Tibial nerve (tissue), 3 donors: ENCODE results near the gene MACIR.

ENCODE experiments used
- POLR2A ChIP-seq, 2 donors: fragments of 450-650 bp; IDR thresholded peaks; one replicate each; pipeline ENCODE4 v1.6.1; 2017; ENCODE audit warnings: antibody characterized with exemption in 2 of 2, mild to moderate bottlenecking in 2 of 2, moderate library complexity in 2 of 2
- TF ChIP-seq, protein P1 (sequence below), 5 experiments: fragments of 200-600 bp in 3 of 5; fragments of 450-650 bp in 2 of 5; sonication (generic) in 3 of 5; IDR thresholded peaks; one replicate each; pipeline ENCODE4 v1.5.1; 2016 to 2019; ENCODE audit warnings: antibody characterized with exemption in 5 of 5, mild to moderate bottlenecking in 3 of 5, moderate library complexity in 2 of 5

DNA sequence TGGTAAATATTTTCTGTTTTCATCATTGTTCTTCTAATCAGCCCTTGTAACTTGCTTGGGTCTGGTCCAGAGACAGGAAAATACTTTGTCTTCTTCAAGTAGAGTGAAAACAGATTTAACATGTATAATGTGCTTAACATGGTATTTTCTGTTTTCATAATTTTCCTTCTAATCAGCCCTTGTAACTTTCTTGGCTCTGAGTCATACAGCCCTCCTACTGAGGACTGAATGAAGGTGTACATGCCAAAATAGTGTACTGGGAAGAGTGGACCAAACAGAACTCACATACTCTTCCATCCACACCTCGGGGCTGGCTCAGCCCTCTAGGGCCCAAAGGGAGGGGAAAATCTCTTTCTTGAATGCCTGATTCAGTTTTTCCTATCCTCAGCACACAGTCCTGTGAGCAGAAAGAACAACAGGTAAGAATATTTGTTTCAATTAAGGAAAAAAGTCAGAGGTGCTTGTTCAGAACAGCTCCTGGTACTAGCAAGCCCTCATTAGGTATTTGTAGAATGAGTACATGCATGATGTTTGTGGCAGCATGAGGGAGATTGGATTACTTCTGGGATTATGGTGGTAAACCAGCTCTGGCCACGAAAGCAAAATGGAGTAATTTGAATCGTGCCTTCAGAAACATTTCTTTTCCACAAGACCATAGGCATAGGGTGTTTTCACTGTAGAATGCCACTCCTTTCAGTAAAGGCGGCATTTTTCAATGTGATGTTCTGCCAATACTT, 24.2 kb upstream of the MACIR start:
- TF ChIP-seq, protein P1, sequence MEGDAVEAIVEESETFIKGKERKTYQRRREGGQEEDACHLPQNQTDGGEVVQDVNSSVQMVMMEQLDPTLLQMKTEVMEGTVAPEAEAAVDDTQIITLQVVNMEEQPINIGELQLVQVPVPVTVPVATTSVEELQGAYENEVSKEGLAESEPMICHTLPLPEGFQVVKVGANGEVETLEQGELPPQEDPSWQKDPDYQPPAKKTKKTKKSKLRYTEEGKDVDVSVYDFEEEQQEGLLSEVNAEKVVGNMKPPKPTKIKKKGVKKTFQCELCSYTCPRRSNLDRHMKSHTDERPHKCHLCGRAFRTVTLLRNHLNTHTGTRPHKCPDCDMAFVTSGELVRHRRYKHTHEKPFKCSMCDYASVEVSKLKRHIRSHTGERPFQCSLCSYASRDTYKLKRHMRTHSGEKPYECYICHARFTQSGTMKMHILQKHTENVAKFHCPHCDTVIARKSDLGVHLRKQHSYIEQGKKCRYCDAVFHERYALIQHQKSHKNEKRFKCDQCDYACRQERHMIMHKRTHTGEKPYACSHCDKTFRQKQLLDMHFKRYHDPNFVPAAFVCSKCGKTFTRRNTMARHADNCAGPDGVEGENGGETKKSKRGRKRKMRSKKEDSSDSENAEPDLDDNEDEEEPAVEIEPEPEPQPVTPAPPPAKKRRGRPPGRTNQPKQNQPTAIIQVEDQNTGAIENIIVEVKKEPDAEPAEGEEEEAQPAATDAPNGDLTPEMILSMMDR (IDR thresholded peaks at IDR 0.05), result no peak
- no peak for TF ChIP-seq POLR2A (IDR thresholded peaks at IDR 0.05)
